CD4-positive, alpha-beta T cell treated with Interleukin-4 for 1 hour (primary cell): ENCODE results near the gene TMEM272.
"Not testable (repeated sequence)": the region's sequence is repeated elsewhere in the genome, so short reads cannot be mapped to it uniquely, and the experiment has no call there.

Experiments
- DNase-seq, 2 donors: peaks; one replicate each; pipeline ENCODE4 v3.0.0-alpha.2; 2020 to 2022

Gene TMEM272

DNA sequence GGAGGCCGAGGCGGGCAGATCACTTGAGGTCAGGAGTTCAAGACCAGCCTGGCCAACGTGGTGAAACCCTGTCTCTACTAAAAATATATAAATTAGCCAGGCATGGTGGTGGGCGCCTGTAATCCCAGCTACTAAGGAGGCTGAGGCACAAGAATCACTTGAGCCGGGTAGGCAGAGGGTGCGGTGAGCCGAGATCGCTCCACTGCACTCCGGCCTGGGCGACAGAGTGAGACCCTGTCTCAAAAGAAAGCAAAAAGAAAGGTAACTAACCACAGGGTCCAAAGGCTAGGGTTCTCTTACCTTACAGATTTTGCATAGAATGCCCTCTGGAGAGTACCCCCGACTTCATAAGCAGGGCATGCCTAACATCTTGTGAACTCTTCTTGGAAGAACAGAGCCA is 20.3 kb downstream of the TMEM272 start:
- not testable (repeated sequence) for DNase-seq

- DNase-seq = peak in 1 of 2 donors; percentile 9
Observed at GRCh38 chr13:51823863-51824262, 21.1 kb downstream of the TMEM272 start.

DNA sequence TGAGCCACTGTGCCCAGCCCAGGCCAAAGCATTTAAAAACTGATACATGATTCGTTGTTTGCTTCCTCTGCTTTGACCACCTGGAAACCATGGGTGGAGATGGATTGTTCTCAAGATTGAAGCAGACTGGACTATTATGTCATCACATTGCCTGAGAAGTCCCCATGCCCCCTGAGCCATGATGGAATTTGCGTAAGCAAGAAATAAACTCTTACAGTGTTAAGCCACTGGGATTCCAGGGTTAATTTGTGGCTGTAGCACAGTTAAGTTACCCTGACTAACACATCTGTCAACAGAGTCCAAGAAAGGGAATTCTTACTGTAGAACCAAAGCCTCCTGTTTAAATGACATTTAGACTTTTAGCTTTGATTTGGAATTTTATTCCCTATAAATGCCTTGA is 21.6 kb downstream of the TMEM272 start:
- peak in 1 of 2 donors; percentile 36 for DNase-seq

- DNase-seq = peak in 1 of 2 donors; percentile 41
Observed at GRCh38 chr13:51822106-51822815, 22.7 kb downstream of the TMEM272 start.

GRCh38 chr13:51821606-51822005 is 23.4 kb downstream of the TMEM272 start:
- peak; percentile 47 to 60 for DNase-seq

GRCh38 chr13:51820016-51820597 is 24.9 kb downstream of the TMEM272 start:
- DNase-seq = no peak

DNA sequence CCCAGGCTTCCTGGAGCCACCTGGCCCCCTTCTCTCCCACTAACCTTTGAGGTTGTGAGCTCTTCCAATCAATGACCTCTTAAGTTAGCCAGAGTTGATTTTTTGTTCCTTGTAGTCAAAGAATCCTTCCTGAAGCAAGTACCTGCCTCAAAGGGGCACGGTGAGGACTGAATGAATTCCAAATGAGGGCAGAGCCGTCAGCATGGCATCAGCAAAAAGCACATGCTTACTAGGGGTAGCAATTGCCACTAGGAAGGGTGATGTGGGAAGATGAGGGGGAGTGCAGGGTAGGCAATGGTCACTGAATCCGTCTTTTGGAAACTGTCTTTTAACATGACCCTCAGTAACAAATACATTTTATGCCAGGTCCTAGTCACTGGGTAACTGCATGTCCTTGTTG is 25.4 kb downstream of the TMEM272 start:
- DNase-seq = no peak

DNA sequence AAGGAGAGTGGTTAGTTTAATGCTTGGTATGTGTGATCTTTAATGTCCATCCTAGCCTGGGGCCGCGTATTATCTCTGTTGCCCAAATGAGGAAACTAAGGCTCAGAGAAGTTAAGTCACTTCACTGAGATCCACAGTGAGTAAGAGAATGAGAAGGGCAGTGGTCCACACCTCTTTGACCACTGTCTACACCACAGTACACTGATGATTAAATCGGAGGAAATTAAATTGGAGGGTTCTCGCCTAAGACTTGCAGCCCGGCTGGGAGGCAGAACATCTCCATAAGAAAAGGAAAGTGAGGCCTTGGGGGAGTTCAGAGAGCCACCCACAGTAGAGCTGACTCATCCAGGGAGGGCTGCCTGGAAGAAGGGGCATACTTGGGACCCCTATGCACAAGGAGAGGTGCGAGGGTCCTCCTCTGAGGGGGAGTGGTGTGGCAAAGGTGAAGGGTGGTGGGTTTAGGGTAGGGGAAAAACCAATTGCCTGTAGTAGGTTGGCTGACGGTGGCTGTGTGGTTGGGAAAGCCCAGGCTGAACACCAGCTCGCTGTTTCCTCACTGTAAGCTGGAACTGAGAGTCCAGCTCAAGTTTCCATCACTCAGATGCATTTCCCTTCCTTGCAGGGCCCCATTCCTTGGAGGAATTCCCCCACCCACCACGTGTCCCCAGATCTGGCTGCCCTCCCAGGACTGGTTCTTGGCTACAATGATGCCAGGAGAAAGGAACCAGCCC is 26.0 kb downstream of the TMEM272 start:
- DNase-seq = peak; percentile 47 to 59

DNA sequence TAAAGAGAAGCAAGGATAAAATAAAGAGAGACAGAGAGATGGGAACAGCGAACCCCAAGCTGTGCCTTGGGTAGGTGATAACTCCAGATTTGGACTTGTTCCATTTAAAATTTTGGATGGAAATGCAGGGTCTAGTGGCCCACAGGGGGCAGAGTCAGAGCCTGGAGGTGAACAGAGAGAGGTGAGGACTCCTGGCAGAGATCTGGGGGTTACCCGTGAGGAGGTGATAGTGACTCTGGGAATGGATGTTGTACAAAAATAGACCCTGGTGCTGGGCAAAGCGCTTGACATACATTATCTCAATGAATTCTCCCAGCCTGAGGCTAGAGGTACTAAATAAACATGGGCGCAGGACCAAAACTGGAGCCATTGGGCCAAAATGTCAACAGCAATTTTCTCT is 26.7 kb downstream of the TMEM272 start:
- no peak for DNase-seq

- DNase-seq = no peak
Observed at GRCh38 chr13:51817717-51818116, 27.3 kb downstream of the TMEM272 start.

DNA sequence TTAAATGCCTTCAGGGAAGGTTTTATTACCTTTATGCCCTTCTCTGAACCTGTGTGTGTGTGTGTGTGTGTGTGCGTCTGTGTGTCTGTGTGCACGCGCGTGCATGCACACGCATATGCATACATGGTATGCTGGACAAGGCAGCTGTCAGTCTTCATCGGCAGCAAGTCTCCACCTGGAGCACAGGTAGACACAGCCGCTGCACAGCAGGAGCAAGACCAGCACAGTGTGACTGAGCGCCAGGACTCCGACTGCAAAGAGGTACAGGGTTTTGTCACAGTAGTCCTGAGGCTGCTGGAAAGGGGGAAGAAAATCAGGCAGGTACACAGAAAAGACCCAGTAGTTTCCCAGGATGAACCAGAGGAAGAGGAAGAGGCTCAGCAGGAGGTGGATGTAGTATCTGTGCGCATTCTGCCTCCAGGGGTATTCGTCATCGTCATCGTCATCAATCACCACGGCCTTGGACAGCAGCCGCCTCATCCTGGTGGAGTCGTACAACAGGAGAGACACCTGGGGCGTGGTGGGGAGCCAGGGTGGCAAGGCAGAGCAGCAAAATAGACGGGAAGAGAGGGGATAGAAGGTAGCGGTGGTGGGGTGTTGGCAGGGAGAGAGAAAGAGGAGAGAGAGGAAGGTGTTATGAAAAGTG is 28.2 kb downstream of the TMEM272 start:
- no peak for DNase-seq

GRCh38 chr13:51815848-51816247 is 29.1 kb downstream of the TMEM272 start:
- no peak for DNase-seq

DNA sequence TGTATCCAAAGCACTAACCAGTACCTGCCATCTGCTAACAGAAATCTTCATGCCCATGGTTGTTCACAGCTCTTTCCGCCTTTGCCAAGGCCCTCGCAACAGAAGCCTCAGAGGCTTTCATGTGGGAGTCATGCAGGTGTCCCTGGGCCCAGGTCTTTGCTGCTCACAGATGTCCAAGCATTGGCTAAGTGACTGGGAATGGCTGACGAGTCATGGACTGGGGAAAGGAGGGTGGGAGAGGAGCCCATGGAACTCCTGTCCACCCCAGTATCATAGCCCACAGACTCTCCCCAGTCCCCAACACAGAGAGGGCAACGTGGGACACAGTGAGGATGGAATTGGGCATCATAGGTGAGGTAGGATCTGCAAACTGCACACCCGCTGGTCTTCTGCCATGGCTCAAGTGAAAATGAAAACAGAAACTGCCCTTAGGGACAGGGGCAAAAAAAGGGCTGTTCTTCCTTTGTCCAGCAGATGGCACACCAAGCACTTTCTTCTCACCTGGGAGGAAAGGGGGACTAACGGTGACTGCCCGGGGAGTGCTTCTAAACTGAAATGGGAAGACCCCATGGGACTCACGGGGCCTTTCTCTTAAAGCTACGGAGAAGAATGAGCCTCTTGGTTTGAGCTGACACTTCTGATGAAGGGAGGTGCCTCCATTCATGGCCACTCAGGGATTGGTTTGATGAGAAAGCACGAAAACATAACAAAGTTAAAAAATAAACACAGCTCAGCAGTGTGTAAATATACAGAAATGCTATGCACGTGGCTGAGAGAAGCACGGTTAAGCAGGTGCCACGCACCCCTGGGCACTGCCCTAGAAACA is 29.9 kb downstream of the TMEM272 start:
- peak; percentile 83 to 86 for DNase-seq

DNA sequence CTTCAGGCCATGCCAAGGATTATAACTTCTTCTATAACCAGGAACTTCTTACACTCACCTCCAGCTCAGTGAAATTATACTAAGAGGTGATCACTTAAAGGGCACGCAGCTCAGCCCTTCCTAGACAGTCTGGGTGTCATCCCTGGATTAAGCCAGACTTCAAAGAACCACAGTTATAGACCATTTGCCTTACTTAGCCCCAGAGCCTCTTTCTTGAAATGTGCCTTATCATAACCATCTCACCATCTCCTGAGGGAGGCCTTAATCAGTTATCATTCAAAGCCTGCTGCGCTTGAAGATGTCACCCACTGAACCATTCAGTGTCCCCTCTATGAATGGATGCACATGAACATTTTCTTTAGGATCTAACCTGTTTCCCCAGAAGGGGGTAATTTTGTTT is 30.9 kb downstream of the TMEM272 start:
- no peak for DNase-seq

- DNase-seq = no peak
Observed at GRCh38 chr13:51811920-51812451, 33.0 kb downstream of the TMEM272 start.

GRCh38 chr13:51811046-51811445 is 33.9 kb downstream of the TMEM272 start:
- no peak for DNase-seq

DNA sequence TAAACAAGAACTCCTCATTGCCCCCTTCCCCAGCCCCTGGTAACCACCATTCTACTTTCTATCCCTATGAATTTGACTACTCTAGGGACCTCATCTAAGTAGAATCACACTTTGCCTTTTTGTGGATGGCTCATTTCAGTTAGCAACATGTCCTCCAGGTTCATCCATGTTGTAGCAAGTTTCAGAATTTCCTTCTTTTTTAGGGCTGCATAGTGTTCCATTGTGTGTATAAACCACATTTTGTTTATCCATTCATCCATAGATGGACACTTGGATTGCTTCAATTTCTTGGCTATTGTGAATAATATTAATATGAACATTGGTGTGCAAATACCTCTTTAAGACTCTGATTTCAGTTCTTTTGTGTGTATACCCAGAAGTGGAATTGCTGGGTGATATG is 36.2 kb downstream of the TMEM272 start:
- DNase-seq = no peak

- DNase-seq = no peak
Observed at GRCh38 chr13:51807041-51807440, 37.9 kb downstream of the TMEM272 start.

GRCh38 chr13:51806566-51806965 is 38.4 kb downstream of the TMEM272 start:
- DNase-seq = peak; percentile 67 to 70

DNA sequence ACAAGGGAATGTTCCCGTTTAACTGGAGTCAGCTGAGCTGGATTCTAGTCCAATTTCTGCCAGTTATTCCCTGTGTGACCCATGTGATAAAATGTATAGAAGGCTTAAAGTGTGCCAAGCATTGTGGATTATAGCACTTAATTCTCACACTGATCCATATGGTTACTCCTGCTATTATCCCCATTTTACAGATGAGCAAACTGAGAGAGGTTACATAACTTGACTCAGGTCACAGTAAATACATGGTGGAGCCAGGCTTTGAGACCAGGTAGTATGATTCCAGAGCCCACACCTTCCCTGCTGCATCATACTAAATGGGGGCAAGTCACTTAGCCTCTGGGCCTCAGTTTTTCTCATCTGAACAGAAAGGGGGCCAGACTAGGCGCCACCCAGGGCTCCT is 39.1 kb downstream of the TMEM272 start:
- no peak for DNase-seq

DNA sequence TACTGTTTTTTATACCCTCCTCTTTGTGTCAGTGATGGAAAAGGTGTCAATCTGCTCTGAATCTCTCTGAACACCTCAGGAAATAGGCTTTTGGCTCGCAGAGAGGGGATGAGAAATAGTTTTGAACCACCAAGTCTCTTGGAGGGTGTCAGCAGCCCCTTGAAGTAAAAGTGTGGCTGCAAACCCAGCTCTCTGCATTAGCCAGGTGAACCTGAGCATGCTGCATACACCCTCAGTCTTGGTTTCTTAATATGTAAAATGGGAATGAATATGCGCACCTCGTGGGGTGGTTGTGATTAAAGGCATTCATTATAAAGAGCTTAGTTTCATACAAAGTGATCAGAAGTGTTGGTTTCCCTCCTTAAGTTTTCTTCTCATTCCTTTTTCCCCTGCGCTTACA is 39.7 kb downstream of the TMEM272 start:
- no peak for DNase-seq
